WTC11 (cell line): ENCODE results near the gene CCDC71.

Source experiments
- CBFB ChIP-seq: sonication (generic); formaldehyde crosslinking; IDR thresholded peaks from 2 replicates; pipeline ENCODE4 v1.8.1; 2022; ENCODE audit warnings: mild to moderate bottlenecking, low read depth, missing genetic modification reagents
- ETV6 ChIP-seq: sonication (generic); formaldehyde crosslinking; IDR thresholded peaks from 2 replicates; pipeline ENCODE4 v1.8.1; 2022; ENCODE audit warnings: mild to moderate bottlenecking, missing genetic modification reagents
- NFE2L1 ChIP-seq: sonication (generic); formaldehyde crosslinking; IDR thresholded peaks from 2 replicates; pipeline ENCODE4 v1.8.1; 2023; ENCODE audit warnings: missing genetic modification reagents
- NFYB ChIP-seq: sonication (generic); formaldehyde crosslinking; conservative IDR thresholded peaks from 2 replicates; pipeline ENCODE4 v1.8.0; 2022; ENCODE audit warnings: low read depth, missing genetic modification reagents
- RELA ChIP-seq: sonication (generic); formaldehyde crosslinking; IDR thresholded peaks from 2 replicates; pipeline ENCODE4 v1.8.1; 2022; ENCODE audit warnings: missing genetic modification reagents, mild to moderate bottlenecking, borderline replicate concordance
- TCF7 ChIP-seq: sonication (generic); formaldehyde crosslinking; IDR thresholded peaks from 2 replicates; pipeline ENCODE4 v1.8.0; 2022; ENCODE audit warnings: mild to moderate bottlenecking, low read depth, missing genetic modification reagents, moderate library complexity
- ZNF138 ChIP-seq: sonication (generic); formaldehyde crosslinking; conservative IDR thresholded peaks from 2 replicates; pipeline ENCODE4 v1.8.1; 2022; ENCODE audit warnings: mild to moderate bottlenecking, moderate library complexity, missing genetic modification reagents
- TF ChIP-seq, protein P1 (sequence below): fragments of 200-600 bp; IDR thresholded peaks from 2 replicates; pipeline ENCODE4 v1.8.0; 2022; ENCODE audit warnings: antibody characterized with exemption
- TF ChIP-seq, protein P2 (sequence below): sonication (generic); formaldehyde crosslinking; IDR thresholded peaks from 2 replicates; pipeline ENCODE4 v1.8.0; 2022; ENCODE audit warnings: mild to moderate bottlenecking, missing genetic modification reagents
- TF ChIP-seq, protein P3 (sequence below): sonication (generic); formaldehyde crosslinking; IDR thresholded peaks from 2 replicates; pipeline ENCODE4 v1.8.0; 2022; ENCODE audit warnings: missing genetic modification reagents
- TF ChIP-seq, protein P4 (sequence below): sonication (generic); formaldehyde crosslinking; IDR thresholded peaks from 2 replicates; pipeline ENCODE4 v1.8.1; 2023; ENCODE audit warnings: mild to moderate bottlenecking, missing genetic modification reagents, moderate library complexity
- TF ChIP-seq, protein P5 (sequence below): sonication (generic); formaldehyde crosslinking; IDR thresholded peaks from 2 replicates; pipeline ENCODE4 v1.8.1; 2023; ENCODE audit warnings: mild to moderate bottlenecking, missing genetic modification reagents, borderline replicate concordance

DNA sequence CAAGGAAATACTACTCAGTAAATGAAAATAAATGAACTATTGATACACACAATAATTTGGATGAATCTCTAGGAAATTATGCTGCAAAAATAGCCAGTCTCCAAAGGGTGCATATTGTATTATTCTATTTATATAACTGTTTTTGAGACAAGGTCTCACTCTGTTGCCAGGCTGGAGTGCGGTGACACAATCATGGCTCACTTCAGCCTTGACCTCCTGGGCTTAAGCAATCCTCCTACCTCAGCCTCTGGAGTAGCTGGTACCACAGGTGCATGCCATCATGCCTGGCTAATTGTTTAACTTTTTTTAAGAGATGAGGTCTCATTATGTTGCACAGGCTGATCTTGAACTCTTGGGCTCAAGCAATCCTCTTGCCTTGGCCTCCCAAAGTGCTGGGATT, 17.7 kb upstream of the CCDC71 start:
- TF ChIP-seq, protein P1, sequence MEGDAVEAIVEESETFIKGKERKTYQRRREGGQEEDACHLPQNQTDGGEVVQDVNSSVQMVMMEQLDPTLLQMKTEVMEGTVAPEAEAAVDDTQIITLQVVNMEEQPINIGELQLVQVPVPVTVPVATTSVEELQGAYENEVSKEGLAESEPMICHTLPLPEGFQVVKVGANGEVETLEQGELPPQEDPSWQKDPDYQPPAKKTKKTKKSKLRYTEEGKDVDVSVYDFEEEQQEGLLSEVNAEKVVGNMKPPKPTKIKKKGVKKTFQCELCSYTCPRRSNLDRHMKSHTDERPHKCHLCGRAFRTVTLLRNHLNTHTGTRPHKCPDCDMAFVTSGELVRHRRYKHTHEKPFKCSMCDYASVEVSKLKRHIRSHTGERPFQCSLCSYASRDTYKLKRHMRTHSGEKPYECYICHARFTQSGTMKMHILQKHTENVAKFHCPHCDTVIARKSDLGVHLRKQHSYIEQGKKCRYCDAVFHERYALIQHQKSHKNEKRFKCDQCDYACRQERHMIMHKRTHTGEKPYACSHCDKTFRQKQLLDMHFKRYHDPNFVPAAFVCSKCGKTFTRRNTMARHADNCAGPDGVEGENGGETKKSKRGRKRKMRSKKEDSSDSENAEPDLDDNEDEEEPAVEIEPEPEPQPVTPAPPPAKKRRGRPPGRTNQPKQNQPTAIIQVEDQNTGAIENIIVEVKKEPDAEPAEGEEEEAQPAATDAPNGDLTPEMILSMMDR = no peak
- TF ChIP-seq TCF7 (CRISPR knock-in tag) (no peak), RELA (CRISPR knock-in tag) (no peak), NFE2L1 (no peak), CBFB (CRISPR knock-in tag) (no peak), ZNF138 (CRISPR knock-in tag) (no peak), NFYB (no peak), ETV6 (no peak)
- TF ChIP-seq, protein P2, sequence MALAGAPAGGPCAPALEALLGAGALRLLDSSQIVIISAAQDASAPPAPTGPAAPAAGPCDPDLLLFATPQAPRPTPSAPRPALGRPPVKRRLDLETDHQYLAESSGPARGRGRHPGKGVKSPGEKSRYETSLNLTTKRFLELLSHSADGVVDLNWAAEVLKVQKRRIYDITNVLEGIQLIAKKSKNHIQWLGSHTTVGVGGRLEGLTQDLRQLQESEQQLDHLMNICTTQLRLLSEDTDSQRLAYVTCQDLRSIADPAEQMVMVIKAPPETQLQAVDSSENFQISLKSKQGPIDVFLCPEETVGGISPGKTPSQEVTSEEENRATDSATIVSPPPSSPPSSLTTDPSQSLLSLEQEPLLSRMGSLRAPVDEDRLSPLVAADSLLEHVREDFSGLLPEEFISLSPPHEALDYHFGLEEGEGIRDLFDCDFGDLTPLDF (CRISPR knock-in tag) = no peak
- TF ChIP-seq, protein P3, sequence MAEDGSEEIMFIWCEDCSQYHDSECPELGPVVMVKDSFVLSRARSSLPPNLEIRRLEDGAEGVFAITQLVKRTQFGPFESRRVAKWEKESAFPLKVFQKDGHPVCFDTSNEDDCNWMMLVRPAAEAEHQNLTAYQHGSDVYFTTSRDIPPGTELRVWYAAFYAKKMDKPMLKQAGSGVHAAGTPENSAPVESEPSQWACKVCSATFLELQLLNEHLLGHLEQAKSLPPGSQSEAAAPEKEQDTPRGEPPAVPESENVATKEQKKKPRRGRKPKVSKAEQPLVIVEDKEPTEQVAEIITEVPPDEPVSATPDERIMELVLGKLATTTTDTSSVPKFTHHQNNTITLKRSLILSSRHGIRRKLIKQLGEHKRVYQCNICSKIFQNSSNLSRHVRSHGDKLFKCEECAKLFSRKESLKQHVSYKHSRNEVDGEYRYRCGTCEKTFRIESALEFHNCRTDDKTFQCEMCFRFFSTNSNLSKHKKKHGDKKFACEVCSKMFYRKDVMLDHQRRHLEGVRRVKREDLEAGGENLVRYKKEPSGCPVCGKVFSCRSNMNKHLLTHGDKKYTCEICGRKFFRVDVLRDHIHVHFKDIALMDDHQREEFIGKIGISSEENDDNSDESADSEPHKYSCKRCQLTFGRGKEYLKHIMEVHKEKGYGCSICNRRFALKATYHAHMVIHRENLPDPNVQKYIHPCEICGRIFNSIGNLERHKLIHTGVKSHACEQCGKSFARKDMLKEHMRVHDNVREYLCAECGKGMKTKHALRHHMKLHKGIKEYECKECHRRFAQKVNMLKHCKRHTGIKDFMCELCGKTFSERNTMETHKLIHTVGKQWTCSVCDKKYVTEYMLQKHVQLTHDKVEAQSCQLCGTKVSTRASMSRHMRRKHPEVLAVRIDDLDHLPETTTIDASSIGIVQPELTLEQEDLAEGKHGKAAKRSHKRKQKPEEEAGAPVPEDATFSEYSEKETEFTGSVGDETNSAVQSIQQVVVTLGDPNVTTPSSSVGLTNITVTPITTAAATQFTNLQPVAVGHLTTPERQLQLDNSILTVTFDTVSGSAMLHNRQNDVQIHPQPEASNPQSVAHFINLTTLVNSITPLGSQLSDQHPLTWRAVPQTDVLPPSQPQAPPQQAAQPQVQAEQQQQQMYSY (CRISPR knock-in tag) = no peak
- TF ChIP-seq, protein P4, sequence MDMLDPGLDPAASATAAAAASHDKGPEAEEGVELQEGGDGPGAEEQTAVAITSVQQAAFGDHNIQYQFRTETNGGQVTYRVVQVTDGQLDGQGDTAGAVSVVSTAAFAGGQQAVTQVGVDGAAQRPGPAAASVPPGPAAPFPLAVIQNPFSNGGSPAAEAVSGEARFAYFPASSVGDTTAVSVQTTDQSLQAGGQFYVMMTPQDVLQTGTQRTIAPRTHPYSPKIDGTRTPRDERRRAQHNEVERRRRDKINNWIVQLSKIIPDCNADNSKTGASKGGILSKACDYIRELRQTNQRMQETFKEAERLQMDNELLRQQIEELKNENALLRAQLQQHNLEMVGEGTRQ = no peak
- TF ChIP-seq, protein P5, sequence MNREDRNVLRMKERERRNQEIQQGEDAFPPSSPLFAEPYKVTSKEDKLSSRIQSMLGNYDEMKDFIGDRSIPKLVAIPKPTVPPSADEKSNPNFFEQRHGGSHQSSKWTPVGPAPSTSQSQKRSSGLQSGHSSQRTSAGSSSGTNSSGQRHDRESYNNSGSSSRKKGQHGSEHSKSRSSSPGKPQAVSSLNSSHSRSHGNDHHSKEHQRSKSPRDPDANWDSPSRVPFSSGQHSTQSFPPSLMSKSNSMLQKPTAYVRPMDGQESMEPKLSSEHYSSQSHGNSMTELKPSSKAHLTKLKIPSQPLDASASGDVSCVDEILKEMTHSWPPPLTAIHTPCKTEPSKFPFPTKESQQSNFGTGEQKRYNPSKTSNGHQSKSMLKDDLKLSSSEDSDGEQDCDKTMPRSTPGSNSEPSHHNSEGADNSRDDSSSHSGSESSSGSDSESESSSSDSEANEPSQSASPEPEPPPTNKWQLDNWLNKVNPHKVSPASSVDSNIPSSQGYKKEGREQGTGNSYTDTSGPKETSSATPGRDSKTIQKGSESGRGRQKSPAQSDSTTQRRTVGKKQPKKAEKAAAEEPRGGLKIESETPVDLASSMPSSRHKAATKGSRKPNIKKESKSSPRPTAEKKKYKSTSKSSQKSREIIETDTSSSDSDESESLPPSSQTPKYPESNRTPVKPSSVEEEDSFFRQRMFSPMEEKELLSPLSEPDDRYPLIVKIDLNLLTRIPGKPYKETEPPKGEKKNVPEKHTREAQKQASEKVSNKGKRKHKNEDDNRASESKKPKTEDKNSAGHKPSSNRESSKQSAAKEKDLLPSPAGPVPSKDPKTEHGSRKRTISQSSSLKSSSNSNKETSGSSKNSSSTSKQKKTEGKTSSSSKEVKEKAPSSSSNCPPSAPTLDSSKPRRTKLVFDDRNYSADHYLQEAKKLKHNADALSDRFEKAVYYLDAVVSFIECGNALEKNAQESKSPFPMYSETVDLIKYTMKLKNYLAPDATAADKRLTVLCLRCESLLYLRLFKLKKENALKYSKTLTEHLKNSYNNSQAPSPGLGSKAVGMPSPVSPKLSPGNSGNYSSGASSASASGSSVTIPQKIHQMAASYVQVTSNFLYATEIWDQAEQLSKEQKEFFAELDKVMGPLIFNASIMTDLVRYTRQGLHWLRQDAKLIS (CRISPR knock-in tag) = no peak
